ENCODE results near the gene ADGRF5.

GRCh38 chr6:46900266-46900665 is 21.5 kb downstream of the ADGRF5 start:
- TF ChIP-seq CTCF (IDR thresholded peaks at IDR 0.05; ENCODE audit: low read depth, low read length) (no peak), EZH2phosphoT487 (IDR thresholded peaks at IDR 0.05; ENCODE audit: low read depth) (no peak)
